Tibial nerve (tissue), 3 donors: ENCODE measurements around the gene BTBD7.

Experiments
- EP300 ChIP-seq, 2 donors: sonication (generic); formaldehyde crosslinking; IDR thresholded peaks; one replicate each; pipeline ENCODE4 v1.6.1; 2017; ENCODE audit warnings: antibody characterized with exemption in 2 of 2, mild to moderate bottlenecking in 1 of 2
- POLR2A ChIP-seq, 2 donors: fragments of 450-650 bp; IDR thresholded peaks; one replicate each; pipeline ENCODE4 v1.6.1; 2017; ENCODE audit warnings: antibody characterized with exemption in 2 of 2, mild to moderate bottlenecking in 2 of 2, moderate library complexity in 2 of 2

DNA sequence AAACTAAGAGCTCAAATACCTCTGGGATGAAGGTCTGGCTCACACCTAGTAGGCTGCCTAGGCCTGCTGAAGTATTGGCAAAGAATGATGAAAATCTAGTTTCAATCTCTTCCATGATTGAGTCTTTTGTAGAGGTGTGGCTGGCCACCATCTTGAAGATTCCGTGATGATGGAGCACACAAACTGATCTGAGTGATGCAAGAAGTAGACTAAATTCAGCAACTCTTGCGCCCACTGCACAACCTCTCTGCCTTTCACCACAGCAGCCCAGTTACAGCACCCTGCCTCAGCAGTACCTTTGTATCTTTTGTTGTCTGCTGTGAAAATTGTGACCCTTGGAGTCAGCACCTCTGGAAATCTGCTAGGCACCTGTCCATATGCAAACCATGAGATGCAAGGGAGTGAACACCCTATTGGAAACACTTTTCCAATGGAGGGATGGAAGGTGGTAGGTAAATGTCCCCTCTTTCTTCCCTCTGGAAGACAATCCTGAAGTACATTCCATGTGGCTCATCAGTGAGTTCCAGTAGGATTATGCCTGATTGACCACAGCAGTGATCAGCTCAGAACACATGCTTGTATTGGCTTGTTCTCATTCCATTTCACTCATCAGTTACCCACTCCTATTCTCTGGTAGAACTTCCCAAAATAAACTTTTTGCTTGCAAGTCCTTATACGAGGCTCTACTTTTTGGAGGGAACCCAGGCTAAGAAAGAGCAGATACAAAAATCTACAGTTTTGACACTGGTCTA is 58.6 kb downstream of the BTBD7 start:
- no peak for TF ChIP-seq EP300 (IDR thresholded peaks at IDR 0.05)
- no peak for TF ChIP-seq POLR2A (IDR thresholded peaks at IDR 0.05)
